ENCODE data around the gene ITPKB. TPM values are rescaled to one million over a fixed set of nuclear protein-coding genes. Genes with fewer than 3 reads are reported as not detected.
A peak's percentile ranks its signal among the peaks of the same experiment; 100 is the strongest.

The ITPKB gene
- total RNA-seq, 1 donor from 2014 or later = 1.6 TPM

GRCh38 chr1:226604560-226605317 is 134.3 kb downstream of the ITPKB start:
- Histone ChIP-seq H3K4me3 (no peak overlapping the region), H3K4me1 (peaks cover 23% of the 10 kb centered on the region), H3K4me2 (peak overlapping the region; percentile 59), H3K9me3 (ENCODE audit: low read depth) (no peaks in the 10 kb centered on the region), H3K79me2 (ENCODE audit: low read depth) (no peaks in the 10 kb centered on the region), H3K36me3 (no peaks in the 10 kb centered on the region), H2AFZ (replicated peaks) (peak overlapping the region; percentile 63), H4K20me1 (ENCODE audit: low read depth) (no peaks in the 10 kb centered on the region), H3K27ac (no peak overlapping the region), H3F3A (ENCODE audit: low read depth) (peaks cover 9% of the 10 kb centered on the region), H3K27me3 (no peaks in the 10 kb centered on the region), H3K9ac (no peak overlapping the region)
- Mint-ChIP-seq H3K27me3 (ENCODE audit: insufficient read depth, low read depth) (peaks cover 13% of the 10 kb centered on the region), H3K27ac (peak overlapping the region; percentile 32), H3K36me3 (no peaks in the 10 kb centered on the region), H3K9me3 (no peaks in the 10 kb centered on the region), H3K4me1 (peaks cover 26% of the 10 kb centered on the region), H3K4me3 (peak overlapping the region; percentile 48)
- peak; percentile 84 for DNase-seq (ENCODE audit: low spot score)
- no peak for TF ChIP-seq EZH2phosphoT487 (IDR thresholded peaks at IDR 0.05)

- Histone ChIP-seq H3K4me3 (no peak overlapping the region), H3K79me2 (ENCODE audit: low read depth) (no peaks in the 10 kb centered on the region), H2AFZ (replicated peaks) (peak overlapping the region; percentile 63), H3K9ac (no peak overlapping the region), H3K36me3 (no peaks in the 10 kb centered on the region), H3K4me2 (peak overlapping the region; percentile 59), H3K27me3 (no peaks in the 10 kb centered on the region), H3K27ac (no peak overlapping the region), H4K20me1 (ENCODE audit: low read depth) (no peaks in the 10 kb centered on the region), H3K4me1 (peaks cover 23% of the 10 kb centered on the region), H3K9me3 (ENCODE audit: low read depth) (no peaks in the 10 kb centered on the region), H3F3A (ENCODE audit: low read depth) (peaks cover 9% of the 10 kb centered on the region)
- TF ChIP-seq CTCF (IDR thresholded peaks at IDR 0.05) (no peak), EZH2phosphoT487 (IDR thresholded peaks at IDR 0.05) (no peak), EZH2 (IDR thresholded peaks at IDR 0.05) (no peak)
- Mint-ChIP-seq H3K27me3 (ENCODE audit: insufficient read depth, low read depth) (peaks cover 15% of the 10 kb centered on the region), H3K36me3 (no peaks in the 10 kb centered on the region), H3K9me3 (no peaks in the 10 kb centered on the region), H3K4me3 (no peak overlapping the region), H3K27ac (no peak overlapping the region), H3K4me1 (peaks cover 26% of the 10 kb centered on the region)
- no peak for DNase-seq (ENCODE audit: low spot score)
These were observed 135.1 kb downstream of the ITPKB start for GRCh38 chr1:226603858-226604559.

- Mint-ChIP-seq H3K27me3 (ENCODE audit: insufficient read depth, low read depth) (peaks cover 14% of the 10 kb centered on the region), H3K4me1 (peaks cover 30% of the 10 kb centered on the region), H3K36me3 (peaks cover 2% of the 10 kb centered on the region), H3K9me3 (no peaks in the 10 kb centered on the region), H3K4me3 (no peak overlapping the region), H3K27ac (no peak overlapping the region)
- H3K27me3 ChIP-seq = no peaks in the 10 kb centered on the region
- no peak overlapping the region for H2AFZ ChIP-seq (replicated peaks)
- no peak overlapping the region for H3K4me2 ChIP-seq
- H3K4me3 ChIP-seq = no peak overlapping the region
- no peaks in the 10 kb centered on the region for H3K79me2 ChIP-seq (ENCODE audit: low read depth)
- no peaks in the 10 kb centered on the region for H3K9me3 ChIP-seq (ENCODE audit: low read depth)
- H3K9ac ChIP-seq = no peak overlapping the region
- H4K20me1 ChIP-seq (ENCODE audit: low read depth) = no peaks in the 10 kb centered on the region
- H3F3A ChIP-seq (ENCODE audit: low read depth) = peaks cover 9% of the 10 kb centered on the region
- DNase-seq (ENCODE audit: low spot score) = no peak
- no peak overlapping the region for H3K27ac ChIP-seq
- TF ChIP-seq CTCF (IDR thresholded peaks at IDR 0.05) = no peak
- no peak for TF ChIP-seq EZH2 (IDR thresholded peaks at IDR 0.05)
- no peak for TF ChIP-seq EZH2phosphoT487 (IDR thresholded peaks at IDR 0.05)
- no peaks in the 10 kb centered on the region for H3K36me3 ChIP-seq
- peaks cover 20% of the 10 kb centered on the region for H3K4me1 ChIP-seq
These were observed 135.8 kb downstream of the ITPKB start for GRCh38 chr1:226603022-226603857.
